CD8-positive, alpha-beta memory T cell (primary cell): ENCODE data around the gene IL2. TPM values are rescaled to one million over a fixed set of nuclear protein-coding genes. Genes with fewer than 3 reads are reported as not detected.
A peak's percentile ranks its signal among the peaks of the same experiment; 100 is the strongest.

Experiments used
- CTCF ChIA-PET: fragments of 350-600 bp; sonication (Branson Sonifier 250); formaldehyde crosslinking; loops from one replicate; lab custom pipeline; 2021; ENCODE audit warnings: antibody characterized with exemption; lab: Charles Lee
- POLR2A ChIA-PET: fragments of 350-600 bp; sonication (Branson Sonifier 250); formaldehyde crosslinking; loops from one replicate; lab custom pipeline; 2021; ENCODE audit warnings: antibody characterized with exemption; lab: Charles Lee
- DNase-seq, 5 donors: peaks; one replicate each; pipeline versions ENCODE4 v3.0.0 to v3.0.0-alpha.2; 2020 to 2022; ENCODE audit warnings: mixed read lengths in 1 of 5
- H3K27ac ChIP-seq: one replicate; pipeline ENCODE4 v1.7.0; 2013; ENCODE audit warnings: low read depth, mild to moderate bottlenecking, low read length, moderate library complexity
- H3K27me3 ChIP-seq: 2 replicates; pipeline ENCODE4 v1.7.0; 2013; ENCODE audit warnings: low read length, mild to moderate bottlenecking; ENCODE audit not compliant: insufficient read depth, poor library complexity, severe bottlenecking
- H3K36me3 ChIP-seq: 2 replicates; pipeline ENCODE4 v1.7.0; 2013; ENCODE audit warnings: mild to moderate bottlenecking, low read length, moderate library complexity; ENCODE audit not compliant: insufficient read depth
- H3K4me1 ChIP-seq: 2 replicates; pipeline ENCODE4 v1.7.0; 2013; ENCODE audit warnings: mild to moderate bottlenecking, low read length, moderate library complexity; ENCODE audit not compliant: insufficient read depth
- H3K4me3 ChIP-seq: 2 replicates; pipeline ENCODE4 v1.7.0; 2013; ENCODE audit warnings: mild to moderate bottlenecking, low read length
- H3K9me3 ChIP-seq: 2 replicates; pipeline ENCODE4 v1.7.0; 2013; ENCODE audit warnings: mild to moderate bottlenecking, low read length
- H3K27ac Mint-ChIP-seq, 8 donors: one replicate each; pipeline ENCODE4 v1.8.0; 2020 to 2021; ENCODE audit warnings: mixed read lengths in 8 of 8, mild to moderate bottlenecking in 6 of 8, inconsistent platforms in 3 of 8, moderate library complexity in 3 of 8
- H3K27me3 Mint-ChIP-seq, 2 donors: one replicate each; pipeline ENCODE4 v1.8.0; 2020 to 2021; ENCODE audit warnings: mixed read lengths in 2 of 2, mild to moderate bottlenecking in 1 of 2, moderate library complexity in 1 of 2
- H3K36me3 Mint-ChIP-seq, 3 donors: one replicate each; pipeline ENCODE4 v1.8.0; 2020 to 2021; ENCODE audit warnings: mixed read lengths in 3 of 3, inconsistent platforms in 1 of 3, mild to moderate bottlenecking in 1 of 3
- H3K4me1 Mint-ChIP-seq, 3 donors: one replicate each; pipeline ENCODE4 v1.8.0; 2020 to 2021; ENCODE audit warnings: mixed read lengths in 3 of 3, inconsistent platforms in 1 of 3, mild to moderate bottlenecking in 1 of 3
- H3K4me3 Mint-ChIP-seq, 7 donors: one replicate each; pipeline ENCODE4 v1.8.0; 2020 to 2021; ENCODE audit warnings: mixed read lengths in 7 of 7, mild to moderate bottlenecking in 6 of 7, moderate library complexity in 4 of 7, inconsistent platforms in 2 of 7
- H3K9me3 Mint-ChIP-seq, 5 donors: one replicate each; pipeline ENCODE4 v1.8.0; 2020 to 2022; ENCODE audit warnings: mixed read lengths in 5 of 5, mild to moderate bottlenecking in 3 of 5, moderate library complexity in 2 of 5, inconsistent platforms in 1 of 5
- polyA plus RNA-seq: library from polyadenylated mRNA; unstranded; fragments of 300-500 nt; fragmentation: Illumina TruSeq; gene quantifications from one replicate; pipeline ENCODE4 v1.2.3, GENCODE V29; 2021
- total RNA-seq, 2 experiments: library from RNA; stranded (reverse); gene quantifications; one replicate each; pipeline ENCODE4 v1.2.3, GENCODE V29; 2021

The IL2 gene
- total and polyA plus RNA-seq, 3 experiments from 2014 or later = 0.46 to 179 (median 173) TPM

DNA sequence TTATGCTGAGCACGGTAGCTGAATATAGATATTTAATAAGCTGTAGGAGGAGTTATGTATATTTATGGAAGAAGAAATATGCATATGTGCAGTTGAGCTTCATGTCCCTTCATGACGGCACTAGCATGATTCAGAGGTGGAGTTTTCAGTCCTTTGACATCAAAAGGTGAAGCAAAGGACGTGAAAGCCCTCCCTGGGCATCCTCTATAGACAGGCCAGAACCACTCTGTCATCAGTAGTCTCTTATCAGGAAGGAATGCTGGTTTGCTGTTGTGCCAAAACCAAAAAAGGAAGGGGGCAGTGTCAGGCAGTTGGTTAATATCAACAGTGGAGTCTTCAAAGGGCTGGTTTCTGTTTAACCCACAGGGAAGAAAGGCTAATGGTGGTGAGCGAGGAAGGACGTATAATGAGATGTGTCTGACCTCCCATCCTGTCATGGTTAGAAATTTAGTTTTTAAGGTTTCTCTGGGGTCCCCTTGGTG is 23.5 kb upstream of the IL2 start:
- Histone ChIP-seq H3K4me1 (no peaks in the 10 kb centered on the region), H3K27me3 (no peaks in the 10 kb centered on the region), H3K4me3 (no peak overlapping the region), H3K9me3 (no peaks in the 10 kb centered on the region), H3K36me3 (no peaks in the 10 kb centered on the region), H3K27ac (no peak overlapping the region)
- Mint-ChIP-seq H3K27me3 (peaks cover 3 to 9% of the 10 kb centered on the region in 2 donors), H3K27ac (no peak overlapping the region), H3K4me3 (no peak overlapping the region), H3K36me3 (no peaks in the 10 kb centered on the region), H3K9me3 (no peaks in the 10 kb centered on the region), H3K4me1 (peaks cover 0 to 10% (median 5%) of the 10 kb centered on the region in 3 donors)
- no peak for DNase-seq
- ChIA-PET CTCF (no interaction called here), POLR2A (no interaction called here)

DNA sequence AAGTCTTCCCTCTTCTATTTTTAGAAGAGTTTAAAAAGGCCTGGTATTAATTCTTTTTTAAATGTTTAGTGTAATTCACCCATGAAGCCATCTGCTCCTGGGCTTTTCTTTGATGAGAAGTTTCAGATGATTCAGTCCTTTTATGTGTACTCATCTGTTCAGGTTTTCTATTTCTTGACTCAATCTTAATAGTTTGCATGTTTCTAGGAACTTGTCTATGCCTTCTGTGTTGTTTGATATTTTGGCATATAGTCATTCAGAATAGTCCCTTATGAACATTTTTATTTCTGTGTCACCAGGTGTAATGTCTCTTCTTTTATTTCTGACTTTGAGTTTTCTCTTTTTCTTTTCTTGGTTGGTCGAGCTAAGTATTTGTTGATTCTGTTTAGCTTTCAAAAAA is 20.2 kb upstream of the IL2 start:
- Mint-ChIP-seq H3K4me3 (no peak overlapping the region), H3K27ac (no peak overlapping the region), H3K4me1 (peaks cover 0 to 10% (median 5%) of the 10 kb centered on the region in 3 donors), H3K36me3 (peaks cover 0 to 3% (median 0%) of the 10 kb centered on the region in 3 donors), H3K27me3 (peaks cover 0 to 7% of the 10 kb centered on the region in 2 donors), H3K9me3 (peaks cover 0 to 10% (median 0%) of the 10 kb centered on the region in 5 donors)
- POLR2A ChIA-PET = no interaction called here
- Histone ChIP-seq H3K4me3 (no peak overlapping the region), H3K36me3 (no peaks in the 10 kb centered on the region), H3K27me3 (no peaks in the 10 kb centered on the region), H3K4me1 (no peaks in the 10 kb centered on the region), H3K27ac (no peak overlapping the region), H3K9me3 (no peaks in the 10 kb centered on the region)
- no peak for DNase-seq
- CTCF ChIA-PET = no interaction called here

DNA sequence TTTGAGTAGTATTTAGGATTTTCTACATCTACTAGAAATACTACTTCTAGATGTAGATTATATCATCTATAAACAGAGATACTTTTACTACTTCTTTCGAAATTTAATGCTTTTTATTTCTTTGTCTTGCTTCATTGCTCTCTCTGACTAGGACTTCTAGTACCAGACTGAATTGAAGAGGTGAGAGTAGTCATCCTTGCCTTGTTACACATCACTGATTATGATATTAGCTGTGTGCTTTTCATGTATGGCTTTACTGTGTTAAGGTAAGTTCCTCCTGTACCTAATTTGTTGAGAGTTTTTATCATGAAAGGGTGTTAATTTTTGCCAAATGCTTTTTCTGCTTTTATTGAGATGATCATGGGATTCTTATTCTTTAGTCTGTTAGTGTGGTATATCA is 19.6 kb upstream of the IL2 start:
- H3K27ac Mint-ChIP-seq = no peak overlapping the region
- no peak for DNase-seq
- Histone ChIP-seq H3K27ac (no peak overlapping the region), H3K4me1 (no peaks in the 10 kb centered on the region), H3K4me3 (no peak overlapping the region), H3K9me3 (no peaks in the 10 kb centered on the region), H3K27me3 (no peaks in the 10 kb centered on the region), H3K36me3 (no peaks in the 10 kb centered on the region)
- peaks cover 0 to 10% (median 0%) of the 10 kb centered on the region in 5 donors for H3K9me3 Mint-ChIP-seq
- H3K4me3 Mint-ChIP-seq = no peak overlapping the region
- H3K36me3 Mint-ChIP-seq = peaks cover 0 to 3% (median 0%) of the 10 kb centered on the region in 3 donors
- H3K27me3 Mint-ChIP-seq = peaks cover 0 to 7% of the 10 kb centered on the region in 2 donors
- peaks cover 0 to 10% (median 5%) of the 10 kb centered on the region in 3 donors for H3K4me1 Mint-ChIP-seq
- CTCF ChIA-PET = no interaction called here
- POLR2A ChIA-PET = no interaction called here

DNA sequence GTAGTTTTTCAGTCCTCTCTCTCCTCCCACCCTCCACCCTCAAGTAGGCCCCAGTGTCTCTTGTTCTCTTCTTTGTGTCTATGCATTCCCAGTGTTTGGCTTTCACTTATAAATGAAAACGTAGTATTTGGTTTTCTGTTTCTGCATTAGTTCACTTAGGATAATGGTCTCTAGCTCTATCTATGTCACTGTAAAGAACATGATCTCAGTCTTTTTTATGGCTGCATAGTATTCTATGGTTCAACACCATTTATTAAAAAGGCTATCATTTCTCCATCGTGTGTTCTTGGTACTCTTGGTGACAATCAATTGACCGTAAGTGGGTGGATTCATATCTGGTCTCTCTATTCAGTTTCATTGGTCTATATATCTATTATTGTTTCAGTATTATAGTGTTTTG is 18.7 kb upstream of the IL2 start:
- H3K27me3 Mint-ChIP-seq = peaks cover 0 to 7% of the 10 kb centered on the region in 2 donors
- peaks cover 0 to 10% (median 4%) of the 10 kb centered on the region in 3 donors for H3K4me1 Mint-ChIP-seq
- no peak overlapping the region for H3K4me3 ChIP-seq
- CTCF ChIA-PET = no interaction called here
- H3K4me1 ChIP-seq = no peaks in the 10 kb centered on the region
- DNase-seq = no peak
- no peak overlapping the region for H3K27ac ChIP-seq
- H3K9me3 ChIP-seq = no peaks in the 10 kb centered on the region
- H3K9me3 Mint-ChIP-seq = peaks cover 0 to 10% (median 0%) of the 10 kb centered on the region in 5 donors
- no peaks in the 10 kb centered on the region for H3K36me3 ChIP-seq
- POLR2A ChIA-PET = no interaction called here
- no peaks in the 10 kb centered on the region for H3K27me3 ChIP-seq
- H3K27ac Mint-ChIP-seq = no peak overlapping the region
- peaks cover 0 to 3% (median 0%) of the 10 kb centered on the region in 3 donors for H3K36me3 Mint-ChIP-seq
- H3K4me3 Mint-ChIP-seq = no peak overlapping the region

DNA sequence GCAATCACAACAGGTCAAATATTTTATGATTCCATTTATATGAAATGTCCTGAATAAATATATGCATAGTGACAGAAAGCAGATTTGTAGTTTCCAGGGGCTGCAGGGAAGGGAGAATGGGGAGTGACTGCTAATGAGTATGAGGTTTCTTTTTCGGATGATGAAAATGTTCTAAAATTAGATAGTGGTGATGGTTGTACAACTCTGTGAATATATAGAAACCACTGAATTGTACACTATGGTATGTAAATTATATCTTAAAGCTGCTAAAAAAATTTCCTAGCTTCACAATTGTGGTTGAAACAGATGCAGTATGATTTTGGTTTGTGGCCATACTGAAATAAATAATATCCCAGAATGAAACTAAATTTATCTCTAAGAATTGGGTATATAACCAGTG is 12.9 kb upstream of the IL2 start:
- H3K36me3 Mint-ChIP-seq = peaks cover 0 to 3% (median 0%) of the 10 kb centered on the region in 3 donors
- H3K4me1 Mint-ChIP-seq = peaks cover 7 to 14% (median 14%) of the 10 kb centered on the region in 3 donors
- CTCF ChIA-PET = no interaction called here
- no peaks in the 10 kb centered on the region for H3K4me1 ChIP-seq
- no peaks in the 10 kb centered on the region for H3K36me3 ChIP-seq
- H3K27ac Mint-ChIP-seq = no peak overlapping the region
- H3K27ac ChIP-seq = no peak overlapping the region
- no peak overlapping the region for H3K4me3 Mint-ChIP-seq
- H3K27me3 Mint-ChIP-seq = no peaks in the 10 kb centered on the region
- POLR2A ChIA-PET = no interaction called here
- DNase-seq = no peak
- H3K9me3 ChIP-seq = no peaks in the 10 kb centered on the region
- H3K4me3 ChIP-seq = no peak overlapping the region
- no peaks in the 10 kb centered on the region for H3K27me3 ChIP-seq
- H3K9me3 Mint-ChIP-seq = peaks cover 0 to 14% (median 2%) of the 10 kb centered on the region in 5 donors

DNA sequence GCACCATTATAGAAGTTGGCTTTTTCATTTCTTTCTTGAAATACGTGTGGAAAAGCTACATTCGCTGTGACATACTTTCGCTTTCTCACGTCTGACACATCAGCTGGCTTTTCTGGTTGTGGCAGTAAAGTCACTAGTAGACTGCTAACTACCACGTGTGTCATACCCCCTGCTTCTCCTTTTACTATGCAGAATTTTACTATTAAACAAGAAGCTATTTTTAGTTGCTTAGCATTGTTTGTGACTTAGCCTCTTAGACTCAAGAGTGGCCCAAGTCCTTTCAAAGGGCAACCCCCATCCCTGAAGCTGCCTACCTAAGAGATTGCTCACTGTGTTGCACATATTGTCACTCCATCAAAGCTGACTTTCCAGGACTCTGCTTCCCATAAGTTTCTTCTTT is 2.1 kb upstream of the IL2 start:
- POLR2A ChIA-PET = interaction anchor here (0.7 to 1.6 kb wide), 2 partner anchors 84 to 119 kb away, joined by 3 to 4 read pairs; no protein-coding TSS in a partner anchor
- peaks cover 47 to 61% (median 56%) of the 10 kb centered on the region in 3 donors for H3K4me1 Mint-ChIP-seq
- peak overlapping the region; percentile 6 for H3K27ac ChIP-seq

DNA sequence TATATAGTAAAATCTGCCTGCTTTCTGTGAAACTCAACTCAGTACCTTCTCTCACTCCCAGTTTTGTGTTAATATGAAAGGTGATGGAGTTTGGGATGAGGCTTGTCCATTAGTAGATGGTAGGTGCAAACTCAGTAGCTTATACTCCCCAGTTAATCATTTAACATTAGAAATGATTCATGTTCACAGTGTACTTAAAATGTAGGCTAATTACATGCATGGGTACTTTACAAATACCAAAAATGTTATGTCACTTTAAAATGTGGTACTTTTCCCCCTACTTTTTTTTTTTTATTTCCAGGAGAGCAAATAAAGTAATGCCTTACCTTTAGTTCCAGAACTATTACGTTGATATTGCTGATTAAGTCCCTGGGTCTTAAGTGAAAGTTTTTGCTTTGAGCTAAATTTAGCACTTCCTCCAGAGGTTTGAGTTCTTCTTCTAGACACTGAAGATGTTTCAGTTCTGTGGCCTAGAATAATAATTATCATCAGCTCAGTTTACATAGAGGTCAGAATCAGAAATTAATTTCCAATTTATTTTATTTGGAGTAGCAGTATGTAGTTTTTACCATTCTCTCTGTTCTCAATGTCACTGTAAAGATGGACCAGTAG is 3.0 kb downstream of the IL2 start:
- ChIA-PET POLR2A (interaction anchor here (0.7 kb wide), 1 partner anchor 80 kb away, joined by 3 read pairs; no protein-coding TSS in a partner anchor), CTCF (no interaction called here)
- Histone ChIP-seq H3K27me3 (no peaks in the 10 kb centered on the region), H3K4me3 (no peak overlapping the region), H3K36me3 (no peaks in the 10 kb centered on the region), H3K4me1 (peaks cover 36% of the 10 kb centered on the region), H3K9me3 (no peaks in the 10 kb centered on the region), H3K27ac (no peak overlapping the region)
- peak overlapping the region in 4 of 8 donors; percentile 5 to 60 (median 39) for H3K27ac Mint-ChIP-seq
- H3K4me3 Mint-ChIP-seq = peak overlapping the region in 2 of 7 donors; percentile 27 to 38
- peaks cover 2 to 8% (median 7%) of the 10 kb centered on the region in 3 donors for H3K36me3 Mint-ChIP-seq
- H3K27me3 Mint-ChIP-seq = no peaks in the 10 kb centered on the region
- H3K4me1 Mint-ChIP-seq = peaks cover 44 to 66% (median 63%) of the 10 kb centered on the region in 3 donors
- no peak for DNase-seq
- H3K9me3 Mint-ChIP-seq = no peaks in the 10 kb centered on the region

More for the DNA sequence above, 2.1 kb upstream of the IL2 start:
- Histone ChIP-seq H3K9me3 (no peaks in the 10 kb centered on the region), H3K4me3 (peak overlapping the region; percentile 57), H3K27me3 (no peaks in the 10 kb centered on the region), H3K36me3 (no peaks in the 10 kb centered on the region), H3K4me1 (peaks cover 36% of the 10 kb centered on the region)
- peak overlapping the region; percentile 75 to 95 (median 91) for H3K27ac Mint-ChIP-seq
- peak overlapping the region; percentile 72 to 95 (median 87) for H3K4me3 Mint-ChIP-seq
- CTCF ChIA-PET = interaction anchor here (1.0 to 1.3 kb wide), 3 partner anchors 23 to 147 kb away, joined by 3 to 6 read pairs (median 3); no protein-coding TSS in a partner anchor
- DNase-seq = peak in 4 of 5 donors; percentile 6 to 70 (median 26)
- peaks cover 0 to 3% (median 0%) of the 10 kb centered on the region in 5 donors for H3K9me3 Mint-ChIP-seq
- peaks cover 0 to 1% (median 0%) of the 10 kb centered on the region in 3 donors for H3K36me3 Mint-ChIP-seq
- H3K27me3 Mint-ChIP-seq = no peaks in the 10 kb centered on the region

DNA sequence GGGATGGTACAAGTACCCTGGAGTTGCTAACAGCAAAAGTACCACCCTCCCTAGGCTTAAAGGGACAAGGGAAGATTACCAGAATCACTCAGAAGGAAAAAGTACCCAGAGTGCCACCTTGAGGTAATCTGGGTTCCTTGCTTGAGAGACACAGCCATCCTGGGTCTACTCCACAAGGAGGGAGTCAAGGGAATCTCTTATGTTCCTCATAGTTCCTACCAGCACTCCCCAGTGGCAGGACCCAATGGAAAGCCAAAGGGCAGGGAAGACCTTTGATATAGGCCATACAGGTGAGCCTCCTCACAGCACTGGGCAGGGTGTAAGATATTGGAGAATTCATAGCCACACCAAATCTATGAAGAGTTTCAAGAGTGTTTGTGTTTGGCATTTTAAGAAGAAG is 5.7 kb downstream of the IL2 start:
- peaks cover 20 to 39% (median 36%) of the 10 kb centered on the region in 3 donors for H3K4me1 Mint-ChIP-seq
- ChIA-PET POLR2A (no interaction called here), CTCF (interaction anchor here (1.6 kb wide), 1 partner anchor 92 kb away, joined by 3 read pairs; no protein-coding TSS in a partner anchor)
- no peaks in the 10 kb centered on the region for H3K27me3 Mint-ChIP-seq
- peak overlapping the region in 1 of 8 donors; percentile 86 for H3K27ac Mint-ChIP-seq
- no peaks in the 10 kb centered on the region for H3K27me3 ChIP-seq
- H3K36me3 ChIP-seq = no peaks in the 10 kb centered on the region
- H3K4me3 Mint-ChIP-seq = no peak overlapping the region
- no peaks in the 10 kb centered on the region for H3K9me3 ChIP-seq
- H3K27ac ChIP-seq = no peak overlapping the region
- peaks cover 2 to 9% (median 7%) of the 10 kb centered on the region in 3 donors for H3K36me3 Mint-ChIP-seq
- peak in 1 of 5 donors; percentile 1 for DNase-seq
- no peaks in the 10 kb centered on the region for H3K9me3 Mint-ChIP-seq
- peaks cover 11% of the 10 kb centered on the region for H3K4me1 ChIP-seq
- no peak overlapping the region for H3K4me3 ChIP-seq
